Ureter (tissue), 1 donor: ENCODE data around the gene ITPKC. TPM values are rescaled to one million over a fixed set of nuclear protein-coding genes. Genes with fewer than 3 reads are reported as not detected.

Experiments used
- DNase-seq: peaks from one replicate; pipeline ENCODE4 v3.0.0-alpha.2; 2020; ENCODE audit warnings: low spot score
- total RNA-seq: library from RNA; stranded (reverse); gene quantifications from one replicate; pipeline ENCODE4 v1.2.4, GENCODE V29; 2023
- donor health status: DM: yes; HTN: yes; CAD: no.

The ITPKC gene
- 35.0 TPM for total RNA-seq

- DNase-seq: peak; percentile 100
These were observed at the start of gene ITPKC, which contains the start of gene COQ8B for GRCh38 chr19:40716482-40717324. Gene ITPKC, plus strand, starts transcription at chr19:40717112. Its CDS starts 24 bp downstream, at chr19:40717136. Gene COQ8B, minus strand, starts transcription at chr19:40716886. Its CDS starts 2,254 bp downstream, at chr19:40714632.

GRCh38 chr19:40667602-40668001, 49.3 kb upstream of the ITPKC start:
- no peak for DNase-seq

- DNase-seq: no peak
These were observed 47.8 kb upstream of the ITPKC start for GRCh38 chr19:40668991-40669614.

- DNase-seq: no peak
These were observed 45.5 kb upstream of the ITPKC start for GRCh38 chr19:40671404-40671803.

GRCh38 chr19:40672038-40672437, 44.9 kb upstream of the ITPKC start:
- no peak for DNase-seq

GRCh38 chr19:40672573-40673299, 44.2 kb upstream of the ITPKC start:
- DNase-seq: no peak

- no peak for DNase-seq
These were observed 43.5 kb upstream of the ITPKC start for GRCh38 chr19:40673397-40673796.

GRCh38 chr19:40674291-40674690, 42.6 kb upstream of the ITPKC start:
- no peak for DNase-seq

- DNase-seq: no peak
These were observed 39.8 kb upstream of the ITPKC start for GRCh38 chr19:40677156-40677555.

GRCh38 chr19:40681039-40681438, 35.9 kb upstream of the ITPKC start:
- no peak for DNase-seq

GRCh38 chr19:40682431-40682964, 34.4 kb upstream of the ITPKC start:
- no peak for DNase-seq

- no peak for DNase-seq
These were observed 33.5 kb upstream of the ITPKC start for GRCh38 chr19:40683437-40683836.

GRCh38 chr19:40684280-40684679, 32.6 kb upstream of the ITPKC start:
- no peak for DNase-seq

- DNase-seq: no peak
These were observed 31.8 kb upstream of the ITPKC start for GRCh38 chr19:40685016-40685526.

- no peak for DNase-seq
These were observed 31.3 kb upstream of the ITPKC start for GRCh38 chr19:40685563-40685962.

- no peak for DNase-seq
These were observed 29.9 kb upstream of the ITPKC start for GRCh38 chr19:40686882-40687524.

GRCh38 chr19:40687525-40688016, 29.3 kb upstream of the ITPKC start:
- DNase-seq: peak; percentile 82

GRCh38 chr19:40688309-40688708, 28.6 kb upstream of the ITPKC start:
- no peak for DNase-seq

- no peak for DNase-seq
These were observed 27.9 kb upstream of the ITPKC start for GRCh38 chr19:40688987-40689338.

GRCh38 chr19:40689339-40690049, 27.4 kb upstream of the ITPKC start:
- no peak for DNase-seq
